ENCODE results near the gene NFIC.

DNA sequence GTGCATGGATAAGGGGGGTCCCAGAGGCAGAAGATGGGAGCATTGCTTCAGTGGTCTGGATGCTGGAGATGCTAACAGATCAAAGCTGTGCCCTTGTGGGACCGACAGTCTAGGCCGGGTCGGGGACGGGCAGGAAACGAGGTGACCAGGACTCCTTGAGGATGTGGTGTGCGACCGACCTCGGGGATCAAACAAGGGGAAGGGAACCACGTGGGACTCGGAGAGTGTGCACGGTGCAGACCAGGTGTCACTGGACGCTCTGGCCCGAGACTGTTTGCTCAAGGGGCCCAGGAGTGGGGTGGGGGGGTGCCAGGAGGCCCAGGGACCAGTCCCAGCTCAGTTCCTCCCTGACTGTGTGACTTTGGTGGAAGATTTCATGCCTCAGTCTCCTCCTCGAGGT is 6.0 kb downstream of the NFIC start:
- TF ChIP-seq CTCF (IDR thresholded peaks at IDR 0.05): no peak
- TF ChIP-seq POLR2A (IDR thresholded peaks at IDR 0.05): no peak
